ENCODE measurements around the gene DHRS12.

The DHRS12 gene

DNA sequence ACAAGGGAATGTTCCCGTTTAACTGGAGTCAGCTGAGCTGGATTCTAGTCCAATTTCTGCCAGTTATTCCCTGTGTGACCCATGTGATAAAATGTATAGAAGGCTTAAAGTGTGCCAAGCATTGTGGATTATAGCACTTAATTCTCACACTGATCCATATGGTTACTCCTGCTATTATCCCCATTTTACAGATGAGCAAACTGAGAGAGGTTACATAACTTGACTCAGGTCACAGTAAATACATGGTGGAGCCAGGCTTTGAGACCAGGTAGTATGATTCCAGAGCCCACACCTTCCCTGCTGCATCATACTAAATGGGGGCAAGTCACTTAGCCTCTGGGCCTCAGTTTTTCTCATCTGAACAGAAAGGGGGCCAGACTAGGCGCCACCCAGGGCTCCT, 2.0 kb upstream of the DHRS12 start:
- no peak for DNase-seq

DNA sequence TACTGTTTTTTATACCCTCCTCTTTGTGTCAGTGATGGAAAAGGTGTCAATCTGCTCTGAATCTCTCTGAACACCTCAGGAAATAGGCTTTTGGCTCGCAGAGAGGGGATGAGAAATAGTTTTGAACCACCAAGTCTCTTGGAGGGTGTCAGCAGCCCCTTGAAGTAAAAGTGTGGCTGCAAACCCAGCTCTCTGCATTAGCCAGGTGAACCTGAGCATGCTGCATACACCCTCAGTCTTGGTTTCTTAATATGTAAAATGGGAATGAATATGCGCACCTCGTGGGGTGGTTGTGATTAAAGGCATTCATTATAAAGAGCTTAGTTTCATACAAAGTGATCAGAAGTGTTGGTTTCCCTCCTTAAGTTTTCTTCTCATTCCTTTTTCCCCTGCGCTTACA, 1.4 kb upstream of the DHRS12 start:
- DNase-seq = no peak

DNA sequence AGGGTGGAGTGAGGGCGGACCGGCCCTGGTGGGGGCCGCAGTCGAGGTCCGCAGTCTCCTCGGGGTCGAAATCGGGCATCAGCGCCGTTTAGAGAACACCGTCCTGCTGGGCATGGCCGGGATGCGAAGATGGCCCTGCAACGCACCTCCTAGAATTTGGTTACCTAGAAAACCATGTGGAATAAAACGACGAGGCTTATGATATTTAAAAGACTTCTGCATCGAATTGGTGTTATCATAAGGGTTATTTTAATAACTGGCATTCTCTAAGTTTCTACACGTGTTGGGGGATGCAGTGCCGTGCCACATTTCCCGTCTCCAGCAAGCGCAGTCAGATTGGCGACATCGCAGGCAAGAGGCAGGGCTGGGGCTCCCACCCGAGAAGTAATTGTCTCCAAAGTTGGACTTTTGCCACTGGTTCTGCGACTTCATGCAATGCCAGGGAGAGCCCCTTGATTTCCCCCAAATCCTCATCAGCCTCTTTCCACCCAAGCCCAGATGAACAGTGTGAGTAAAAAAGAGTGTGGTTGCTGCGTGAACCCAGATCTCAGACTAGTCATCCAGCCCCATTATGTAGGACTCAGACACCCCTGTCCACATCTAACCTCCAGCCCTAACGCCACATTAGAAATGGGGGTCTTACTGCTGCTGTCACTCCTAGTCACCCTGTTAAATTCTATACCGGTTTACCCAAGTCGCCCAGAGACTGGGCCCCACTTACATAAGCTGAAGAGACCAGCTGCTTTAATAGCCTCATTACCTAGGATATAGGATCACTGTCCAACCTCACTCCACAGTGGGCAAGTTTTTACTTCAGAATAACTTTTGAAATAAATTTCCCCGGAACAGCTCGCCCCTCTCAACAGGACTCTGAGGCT, 571 bp upstream of the DHRS12 start:
- DNase-seq = peak in 1 of 2 experiments; percentile 56

DNA sequence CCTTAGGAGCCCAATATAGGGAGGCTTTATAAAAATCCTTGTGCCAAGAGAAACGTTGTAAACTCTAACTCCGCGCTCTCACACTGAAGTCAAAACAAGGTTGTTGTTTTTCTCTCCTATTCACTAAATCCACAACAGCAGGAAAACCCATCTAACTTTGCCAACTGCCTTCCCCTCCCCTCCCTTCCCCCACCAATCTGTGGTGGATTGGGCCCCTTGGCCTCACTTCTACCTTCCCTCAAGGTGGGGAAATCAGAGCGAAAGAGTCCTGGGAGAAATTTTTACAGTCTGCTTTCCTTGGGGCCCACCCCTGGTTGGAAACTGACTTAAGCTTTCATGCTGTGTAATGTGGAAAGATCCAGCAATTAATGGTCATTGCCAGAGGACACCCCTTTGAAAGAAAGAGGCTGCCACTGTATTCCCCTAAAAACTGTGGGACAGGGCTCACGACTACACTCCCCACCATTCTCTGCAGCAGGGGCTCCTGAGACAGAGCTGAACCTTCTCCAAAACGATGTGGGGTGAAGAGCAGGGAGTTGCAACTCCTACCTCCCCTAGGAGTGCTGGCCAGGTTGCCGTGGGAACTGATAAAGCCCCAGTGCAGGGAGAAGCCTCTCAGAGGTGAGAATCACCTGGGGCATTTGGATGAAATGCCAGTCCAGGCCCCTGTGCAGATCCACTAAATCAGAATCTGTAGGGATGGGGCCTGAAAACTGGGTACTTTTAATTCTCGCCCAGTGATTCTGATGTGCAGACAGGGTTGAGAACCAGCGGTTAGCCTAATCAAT, 1.1 kb downstream of the DHRS12 start:
- no peak for DNase-seq

DNA sequence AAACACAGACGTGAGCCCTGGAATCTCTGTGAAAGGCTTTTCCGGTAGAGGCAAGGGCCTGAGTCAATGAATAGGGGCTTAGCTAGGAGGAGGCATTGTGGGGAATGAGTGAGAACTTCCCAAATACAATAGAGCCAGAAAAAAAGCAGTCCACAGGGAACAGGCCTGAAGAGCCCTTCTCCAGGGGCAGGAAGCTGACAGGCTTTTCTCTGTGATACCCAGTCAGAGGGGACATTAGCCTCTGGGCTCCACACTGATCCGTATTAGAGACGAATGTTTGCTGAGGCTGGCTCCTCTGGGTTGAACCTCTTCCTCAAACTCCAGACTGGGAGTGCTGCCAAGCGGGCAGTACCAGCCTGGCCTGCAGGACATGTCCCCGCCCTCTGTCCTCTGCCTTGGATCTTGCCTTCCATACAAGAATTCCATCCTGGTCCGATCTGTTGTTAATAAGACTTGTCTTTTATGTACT, 2.3 kb downstream of the DHRS12 start:
- DNase-seq = no peak

DNA sequence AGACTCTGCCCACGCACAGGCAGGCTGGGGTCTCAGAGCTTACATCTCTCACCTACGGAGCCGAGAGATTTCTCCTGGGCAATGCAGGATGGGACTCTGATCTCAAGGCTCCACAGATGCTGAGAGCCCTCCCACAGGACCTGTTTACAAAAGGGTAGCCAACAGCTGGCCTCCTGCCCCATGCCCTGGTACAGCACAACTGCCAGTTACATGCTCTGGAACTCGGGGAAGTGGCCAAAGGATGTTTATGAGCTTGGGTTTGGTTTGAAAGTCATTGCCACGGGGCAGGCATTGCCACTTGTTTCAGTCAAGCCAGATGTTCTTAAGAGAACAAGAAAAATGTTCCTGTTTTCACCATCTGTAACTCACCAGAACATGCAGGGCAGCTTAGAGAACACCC, 3.5 kb downstream of the DHRS12 start:
- no peak for DNase-seq

DNA sequence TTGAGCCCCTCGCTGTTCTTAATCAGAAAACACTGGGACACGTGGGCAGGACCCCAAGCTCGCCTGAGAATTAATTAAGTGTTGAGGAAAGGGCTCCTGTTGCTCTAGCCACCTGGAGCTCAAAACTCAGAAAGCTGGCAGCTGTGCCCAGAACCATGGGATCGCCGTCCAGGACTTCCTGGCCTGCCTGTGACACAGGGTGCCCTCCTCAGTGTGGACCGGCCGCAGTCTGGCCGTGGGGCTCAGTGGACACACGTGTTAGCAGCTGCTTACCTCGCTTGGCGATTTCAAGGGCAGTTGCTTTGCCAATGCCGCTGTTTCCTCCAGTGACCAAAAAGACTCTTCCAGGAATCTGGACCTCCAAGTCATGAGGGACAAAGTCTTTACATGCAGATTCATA, 4.7 kb downstream of the DHRS12 start:
- no peak for DNase-seq

DNA sequence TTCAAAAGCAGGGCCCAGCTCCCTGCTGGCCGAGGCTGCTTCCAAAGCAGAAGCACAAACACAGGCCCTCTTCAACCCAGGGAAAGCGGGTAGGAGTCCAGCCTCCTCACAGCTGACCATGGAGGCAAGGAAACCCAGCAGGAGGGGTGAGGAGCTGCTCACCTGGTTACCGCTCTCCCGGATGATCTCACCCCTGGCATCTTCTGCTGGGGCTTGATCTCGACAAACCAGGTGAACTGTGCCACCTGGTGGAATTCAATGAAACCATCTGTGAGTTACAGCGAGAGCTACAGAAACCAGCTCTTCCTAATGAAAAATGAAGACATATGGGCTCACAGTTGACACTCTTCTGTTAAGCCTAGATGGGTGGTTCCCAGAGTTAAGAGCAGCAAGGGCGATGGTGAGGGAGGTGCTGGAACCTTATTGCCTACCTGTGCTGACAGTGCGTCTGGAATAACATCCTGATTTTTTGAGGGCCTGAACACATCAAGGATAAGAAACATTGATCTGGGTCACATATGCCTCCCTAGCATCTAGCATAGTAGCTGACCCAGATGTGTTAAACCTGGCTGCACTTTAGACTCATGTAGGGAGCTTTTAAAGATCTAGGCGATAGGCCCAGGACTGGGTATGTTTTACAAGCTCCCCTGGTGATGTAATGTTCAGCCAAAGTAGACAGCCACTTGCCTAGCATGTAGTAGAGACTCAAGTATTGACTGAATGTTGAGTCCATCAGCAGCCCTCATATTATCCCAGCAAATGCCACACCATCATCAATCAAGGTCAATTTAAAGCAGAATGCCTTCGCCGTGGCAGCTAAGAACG, 6.1 kb downstream of the DHRS12 start:
- peak; percentile 52 to 66 for DNase-seq

DNA sequence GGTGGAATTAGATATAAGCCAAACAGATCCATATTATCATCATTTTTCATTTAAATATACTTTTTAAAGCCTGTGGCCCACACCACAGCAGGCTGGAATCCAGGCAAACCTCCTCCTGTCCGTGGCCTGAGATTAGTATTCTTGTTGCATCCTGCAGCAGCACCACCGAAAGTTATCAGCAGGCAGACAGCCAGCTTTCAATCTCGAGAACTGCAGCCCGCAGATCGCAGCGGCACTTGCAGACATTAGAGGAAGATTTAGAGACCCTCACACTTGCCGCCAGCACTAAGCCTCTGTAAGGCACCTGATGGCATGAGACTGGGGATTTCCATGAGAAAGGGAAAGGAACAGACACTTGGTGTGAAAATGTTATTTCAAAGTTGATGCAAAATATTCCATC, 7.4 kb downstream of the DHRS12 start:
- no peak for DNase-seq

DNA sequence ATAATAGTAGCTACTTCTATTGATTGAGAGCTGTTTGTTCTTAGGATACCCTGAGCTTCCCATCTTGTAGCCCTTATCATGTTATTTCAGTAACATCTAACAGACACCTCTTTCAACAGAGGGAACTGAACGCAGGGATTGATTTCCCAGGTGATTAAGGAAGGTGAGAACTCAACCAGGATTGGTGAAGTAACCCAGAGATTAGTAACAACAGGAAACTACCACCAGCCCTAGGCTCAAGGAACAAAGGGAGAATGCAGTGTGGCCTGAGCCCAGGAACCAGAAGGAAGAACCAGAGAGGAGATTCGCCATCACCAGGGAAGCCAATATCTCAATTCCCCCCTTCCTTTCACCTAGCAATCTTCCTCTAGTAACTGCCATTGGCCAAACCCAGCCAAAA, 8.5 kb downstream of the DHRS12 start:
- no peak for DNase-seq

DNA sequence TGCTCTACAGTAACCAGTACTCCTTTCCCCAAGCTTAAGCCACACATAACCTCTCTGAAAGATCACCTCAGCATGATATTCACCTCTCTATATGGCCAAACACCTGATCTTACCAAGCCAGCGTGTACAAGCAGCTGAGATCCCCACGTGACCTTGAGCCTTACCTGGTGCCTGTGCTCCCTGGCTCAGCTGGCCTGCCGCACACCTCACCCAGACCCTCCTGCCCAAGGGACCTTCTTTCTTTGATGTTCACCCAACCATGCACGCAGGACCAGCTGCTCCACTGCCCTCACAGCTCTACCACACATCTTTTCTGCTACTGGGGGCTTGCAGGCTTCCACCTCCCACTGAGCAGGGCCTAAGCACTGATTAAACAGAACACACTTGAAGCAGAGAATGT, 9.0 kb downstream of the DHRS12 start:
- no peak for DNase-seq

DNA sequence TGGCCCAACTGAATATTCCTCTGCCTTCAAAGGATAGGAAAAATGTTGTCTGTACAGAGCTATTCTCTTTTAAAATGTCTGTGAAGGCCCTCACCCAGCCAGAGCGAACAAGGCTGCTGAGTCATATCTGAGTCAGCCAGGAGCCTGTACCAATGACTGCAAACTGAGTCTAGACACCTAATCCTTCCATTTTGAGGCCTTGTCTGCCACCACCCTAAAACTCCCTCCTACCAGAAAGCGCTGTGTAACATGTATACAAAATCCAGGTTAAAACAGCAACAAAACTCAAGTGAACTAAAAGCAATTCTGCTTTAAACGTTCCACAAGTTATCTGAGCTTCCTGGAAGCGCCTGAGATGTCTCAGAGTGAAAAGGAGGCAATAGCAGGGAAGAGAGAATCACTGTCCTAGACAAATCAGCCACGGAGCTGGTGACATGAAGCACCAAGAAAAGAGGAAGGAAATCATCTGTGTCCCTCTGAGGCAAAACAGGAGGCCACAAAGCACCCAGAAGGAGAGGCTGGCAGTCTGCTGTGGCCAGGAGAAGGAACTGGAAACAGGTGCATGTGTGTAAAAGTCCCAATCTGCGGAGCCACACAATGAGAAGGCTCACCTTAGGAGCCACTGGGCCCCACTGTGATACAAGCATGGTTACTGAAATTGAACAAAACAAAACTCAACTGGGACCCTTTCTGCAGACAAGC, 10.2 kb downstream of the DHRS12 start:
- peak; percentile 97 to 99 for DNase-seq

DNA sequence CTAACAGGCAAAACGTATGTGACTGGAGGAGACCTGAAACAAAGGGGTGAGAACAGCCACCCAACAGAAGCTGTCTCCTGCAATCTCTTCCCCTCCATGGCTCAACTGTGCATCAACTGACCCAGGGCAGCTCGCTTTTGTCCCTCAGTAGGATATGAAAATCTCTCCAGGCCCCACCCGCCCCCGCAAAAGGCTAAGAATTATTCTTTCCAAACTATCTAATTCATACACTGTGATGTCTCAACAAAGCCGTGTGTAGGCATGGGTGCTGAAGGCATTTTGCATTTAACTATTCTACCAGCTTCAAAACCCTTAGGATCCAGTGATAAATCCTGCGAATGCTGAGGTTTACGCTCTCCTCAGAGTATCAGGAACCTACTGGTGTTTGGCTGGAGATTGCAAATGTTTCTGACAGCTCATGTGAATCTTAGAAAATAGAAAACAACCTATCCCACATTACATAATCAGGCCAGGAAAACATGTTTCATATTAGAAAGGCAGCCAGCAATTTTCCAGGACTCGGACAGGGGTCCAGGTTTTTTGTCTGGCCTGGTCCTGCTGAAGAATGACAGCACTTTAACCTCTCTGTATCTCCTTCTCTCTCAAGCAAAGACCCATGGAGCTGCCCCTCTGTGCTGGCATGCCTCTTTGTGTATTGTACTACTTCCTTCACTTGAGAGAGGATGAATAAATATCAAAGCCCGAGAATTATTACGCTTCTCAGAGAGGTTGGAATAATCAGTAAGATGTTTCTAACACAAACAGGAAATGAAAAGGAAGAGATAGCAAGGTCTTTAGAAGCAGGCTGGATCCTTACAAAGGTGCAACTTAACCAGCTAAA, 17.3 kb downstream of the DHRS12 start:
- DNase-seq = no peak

DNA sequence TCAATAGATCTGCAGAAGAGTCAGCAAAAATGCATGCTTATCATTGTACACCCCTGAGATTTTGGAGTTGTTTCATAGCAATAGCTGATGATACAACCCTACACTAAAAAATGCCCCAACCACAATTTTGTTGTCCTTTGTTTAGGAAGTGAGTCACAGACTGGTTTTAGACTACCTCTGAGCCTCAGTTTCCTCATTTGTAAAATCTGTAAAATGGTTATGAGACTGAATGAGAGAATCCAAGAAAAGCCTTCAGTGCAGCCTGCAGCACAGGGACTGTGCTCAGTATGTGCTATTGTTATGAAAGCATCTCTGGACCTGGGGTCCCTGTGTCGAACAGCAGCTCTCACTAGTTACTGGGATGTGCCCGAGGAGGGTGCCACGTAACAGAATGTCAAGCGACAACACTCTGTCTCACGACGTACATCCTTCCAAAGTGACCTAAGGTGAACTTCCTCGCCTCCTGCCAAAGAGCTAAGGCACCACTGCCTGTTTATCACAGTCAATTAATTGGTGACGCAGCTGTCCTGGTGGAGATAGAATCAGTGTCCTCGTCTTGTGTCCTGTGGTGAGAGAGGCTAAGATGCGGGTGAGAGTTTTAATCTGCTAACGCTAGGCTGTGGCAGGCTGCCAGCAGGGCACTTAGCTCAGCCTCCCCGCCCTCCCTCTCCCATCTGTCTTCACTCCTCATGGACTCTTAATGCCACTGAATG, 18.1 kb downstream of the DHRS12 start:
- no peak for DNase-seq

DNA sequence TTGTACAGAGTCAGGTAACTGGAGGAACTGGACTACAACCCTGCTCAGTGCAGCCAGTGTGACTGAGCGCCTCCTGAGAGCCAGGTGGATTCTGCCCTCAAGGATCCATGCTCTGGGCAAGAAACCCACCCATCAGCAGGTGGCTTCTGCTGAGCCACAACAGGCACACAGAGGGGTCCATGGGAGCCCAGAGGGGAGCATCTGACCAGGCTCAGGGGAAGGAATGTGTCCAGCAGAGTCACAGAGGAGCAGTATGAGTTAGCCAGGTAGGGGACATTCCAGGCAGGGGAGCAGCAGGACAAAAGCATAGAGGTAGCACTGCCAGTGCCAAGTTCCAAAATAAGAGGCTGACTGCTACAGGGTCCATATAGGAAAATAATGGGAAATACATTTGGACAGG, 19.9 kb downstream of the DHRS12 start:
- no peak for DNase-seq

DNA sequence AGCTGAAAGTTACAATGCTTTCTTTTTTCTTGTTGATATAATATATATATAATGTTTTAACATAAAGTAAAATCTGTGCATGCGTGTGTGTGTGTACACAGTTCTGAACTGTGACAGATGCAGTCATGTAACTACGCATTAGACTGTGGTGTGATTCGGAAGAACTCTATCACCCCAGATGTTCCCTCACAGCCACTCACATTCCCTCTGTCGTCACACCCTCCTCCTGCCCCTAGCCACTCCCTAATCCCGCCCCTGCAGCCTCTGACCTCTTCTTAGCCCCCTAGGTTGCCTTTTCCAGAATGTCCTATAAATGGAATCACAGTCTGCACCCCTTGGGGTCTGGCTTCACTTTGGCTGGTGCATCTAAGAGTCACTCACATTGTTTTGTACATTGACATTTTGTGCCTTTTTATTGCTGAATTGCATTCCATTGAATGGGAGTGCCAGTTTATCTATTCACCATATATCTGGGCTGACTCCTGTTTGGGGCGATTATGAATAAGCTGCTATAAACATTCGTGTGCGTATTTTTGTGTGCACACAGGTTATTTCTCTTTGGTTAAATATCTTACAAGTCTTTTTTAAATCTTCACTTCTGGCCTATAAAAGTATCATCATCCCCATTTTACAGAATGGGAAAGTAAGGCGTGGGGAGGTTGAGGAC, 20.4 kb downstream of the DHRS12 start:
- DNase-seq = no peak

DNA sequence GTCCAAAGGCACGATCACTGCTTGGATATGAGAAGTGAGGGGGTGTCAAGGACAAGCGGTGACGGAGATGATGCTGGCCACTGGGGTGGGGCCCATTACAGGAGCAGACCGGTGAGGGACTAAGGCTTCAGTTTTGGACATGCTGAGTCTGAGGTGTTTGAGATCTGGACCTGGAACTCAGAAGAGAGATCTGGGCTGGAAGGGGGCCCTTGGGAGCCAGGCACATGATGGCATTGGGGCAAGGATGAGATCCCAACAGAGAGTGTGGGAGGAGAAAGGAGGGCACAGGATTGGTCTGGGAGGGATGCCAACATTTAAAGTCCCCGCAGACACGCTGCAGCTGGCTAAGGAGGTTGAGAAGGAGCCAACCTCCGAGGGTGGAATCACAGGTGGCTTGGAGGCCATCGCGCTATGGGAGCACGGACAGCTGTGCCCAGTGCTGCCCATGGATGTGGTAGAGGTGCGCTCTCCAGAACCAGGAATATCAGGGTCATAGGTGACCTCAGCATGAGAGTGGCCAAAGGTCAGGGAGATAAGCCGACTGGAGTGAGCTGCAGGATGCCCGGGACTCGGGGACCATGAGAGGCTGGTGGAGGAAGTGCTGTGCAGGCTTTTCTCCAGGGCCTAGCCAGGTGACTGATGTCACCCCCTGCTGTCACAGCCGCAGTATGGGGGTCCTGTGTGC, 21.8 kb downstream of the DHRS12 start:
- DNase-seq = no peak

DNA sequence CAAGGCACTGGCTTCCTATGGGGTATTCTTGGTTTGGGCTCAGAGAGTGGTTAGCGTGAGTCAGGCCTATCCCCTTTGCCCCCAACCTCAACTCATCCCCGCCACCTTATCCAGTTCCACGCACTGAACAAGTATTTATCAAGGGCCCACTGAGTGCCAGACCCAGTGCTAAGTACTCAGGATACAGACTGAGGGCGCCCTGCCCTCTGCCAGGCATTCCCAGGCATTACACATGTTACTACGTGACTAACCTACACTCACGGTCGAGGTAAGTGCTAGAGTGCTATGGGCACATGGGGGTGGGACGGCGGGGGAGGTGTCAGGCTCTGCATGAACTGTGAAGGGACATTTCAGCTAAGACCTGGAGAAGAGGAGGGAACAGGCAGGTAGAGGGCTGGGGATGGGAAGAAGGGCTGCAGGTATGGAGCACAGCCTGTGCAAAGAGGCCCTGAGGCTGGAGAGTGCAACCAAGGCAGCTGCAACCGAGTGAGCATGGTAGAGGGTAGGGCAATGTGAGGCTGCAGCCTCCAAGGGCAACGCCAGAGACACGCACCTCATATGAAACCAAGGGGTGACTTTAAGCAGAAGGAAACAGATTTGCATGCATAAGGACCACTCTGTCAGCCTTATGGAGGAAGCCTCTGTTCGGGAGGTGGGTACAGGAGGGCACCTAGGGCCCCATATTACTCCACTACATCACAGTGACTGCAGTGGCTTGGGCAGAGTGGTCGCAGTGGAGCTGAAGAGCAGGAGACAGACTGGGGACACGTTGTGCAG, 22.5 kb downstream of the DHRS12 start:
- DNase-seq = peak; percentile 42 to 58

DNA sequence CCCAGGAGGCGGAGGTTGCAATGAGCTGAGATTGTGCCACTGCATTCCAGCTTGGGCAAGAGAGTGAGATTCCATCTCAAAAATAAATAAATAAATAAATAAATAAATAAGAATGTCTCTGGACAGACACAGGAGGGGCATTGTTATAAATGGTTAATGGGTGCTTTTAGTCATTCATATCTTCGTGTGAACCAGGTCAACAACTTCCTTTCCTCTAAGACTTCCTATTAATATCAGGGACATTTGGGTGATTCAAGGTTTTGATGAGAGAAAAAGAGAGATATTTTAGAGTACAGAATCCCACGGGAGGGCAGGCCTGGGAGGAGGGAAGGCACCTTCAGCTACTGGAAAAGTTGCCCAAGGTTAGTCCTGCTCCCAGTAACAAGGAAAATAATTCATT, 23.9 kb downstream of the DHRS12 start:
- DNase-seq = no peak
